Tibial nerve (tissue), 4 donors: ENCODE results near the gene DCAF11.

ENCODE experiments used
- CTCF ChIP-seq, 5 experiments: fragments of 200-600 bp in 3 of 5; fragments of 450-650 bp in 2 of 5; sonication (generic) in 3 of 5; IDR thresholded peaks; one replicate each; pipeline ENCODE4 v1.5.1; 2016 to 2019; ENCODE audit warnings: antibody characterized with exemption in 5 of 5, mild to moderate bottlenecking in 3 of 5, moderate library complexity in 2 of 5
- EP300 ChIP-seq, 2 donors: sonication (generic); formaldehyde crosslinking; IDR thresholded peaks; one replicate each; pipeline ENCODE4 v1.6.1; 2017; ENCODE audit warnings: antibody characterized with exemption in 2 of 2, mild to moderate bottlenecking in 1 of 2

- TF ChIP-seq CTCF (IDR thresholded peaks at IDR 0.05) (no peak), EP300 (IDR thresholded peaks at IDR 0.05) (no peak)
Measured at GRCh38 chr14:24143511-24143910, 28.9 kb downstream of the DCAF11 start.
